HG03342 (cell line): ENCODE data around the gene RGMA.

Experiments used
- ATAC-seq: cut with Tn5 transposase; IDR thresholded peaks from one replicate; pipeline ENCODE4 v1.9.1; 2021; ENCODE audit warnings: mild to moderate bottlenecking, moderate library complexity; ENCODE audit not compliant: unreplicated experiment

Gene RGMA

GRCh38 chr15:93088981-93089726 is at the start of gene RGMA:
TSS of gene RGMA (minus strand) at chr15:93089211. CDS start at chr15:93088932, 279 bp downstream.
- ATAC-seq = no peak

GRCh38 chr15:93136606-93137005 is 47.6 kb upstream of the RGMA start:
- ATAC-seq = no peak

- ATAC-seq = no peak
Observed at GRCh38 chr15:93135997-93136397, 47.0 kb upstream of the RGMA start.

GRCh38 chr15:93135459-93135858 is 46.4 kb upstream of the RGMA start:
- no peak for ATAC-seq

GRCh38 chr15:93131485-93132095 is 42.6 kb upstream of the RGMA start:
- no peak for ATAC-seq

- no peak for ATAC-seq
Observed at GRCh38 chr15:93129702-93130488, 40.9 kb upstream of the RGMA start.

- no peak for ATAC-seq
Observed at GRCh38 chr15:93127286-93127685, 38.3 kb upstream of the RGMA start.

GRCh38 chr15:93126599-93126998 is 37.6 kb upstream of the RGMA start:
- no peak for ATAC-seq

GRCh38 chr15:93126148-93126547 is 37.1 kb upstream of the RGMA start:
- no peak for ATAC-seq

- no peak for ATAC-seq
Observed at GRCh38 chr15:93124126-93124525, 35.1 kb upstream of the RGMA start.

GRCh38 chr15:93121973-93122910 is 33.2 kb upstream of the RGMA start:
- ATAC-seq = no peak

GRCh38 chr15:93121107-93121506 is 32.1 kb upstream of the RGMA start:
- no peak for ATAC-seq

- ATAC-seq = no peak
Observed at GRCh38 chr15:93118904-93119303, 29.9 kb upstream of the RGMA start.

- no peak for ATAC-seq
Observed at GRCh38 chr15:93111451-93111850, 22.4 kb upstream of the RGMA start.

GRCh38 chr15:93110502-93111040 is 21.6 kb upstream of the RGMA start:
- ATAC-seq = no peak

- no peak for ATAC-seq
Observed at GRCh38 chr15:93109336-93110102, 20.5 kb upstream of the RGMA start.

GRCh38 chr15:93107646-93108045 is 18.6 kb upstream of the RGMA start:
- no peak for ATAC-seq

- ATAC-seq = no peak
Observed at GRCh38 chr15:93105485-93105884, 16.5 kb upstream of the RGMA start.

- ATAC-seq = no peak
Observed at GRCh38 chr15:93103823-93104222, 14.8 kb upstream of the RGMA start.

- no peak for ATAC-seq
Observed at GRCh38 chr15:93102211-93102610, 13.2 kb upstream of the RGMA start.
